Thoracic aorta (tissue), 2 donors: Measurements from ENCODE around the gene ALDH1L1. TPM values are rescaled to one million over a fixed set of nuclear protein-coding genes. Genes with fewer than 3 reads are reported as not detected.
A peak's percentile ranks its signal among the peaks of the same experiment; 100 is the strongest.

Experiments
- ATAC-seq: fragments of 150-250 bp; one replicate; pipeline ENCODE4 v1.8.0; 2017; ENCODE audit warnings: low read depth; ENCODE audit not compliant: insufficient number of reproducible peaks, low FRiP score
- DNase-seq: peaks from one replicate; pipeline ENCODE4 v3.0.0-alpha.2; 2020; ENCODE audit warnings: low spot score
- H3K27ac ChIP-seq, 2 donors: fragments of 200-600 bp; sonication (generic); 1 replicate in 1 of 2; 2 replicates in 1 of 2; pipeline ENCODE4 v1.5.1; 2016; ENCODE audit warnings: mild to moderate bottlenecking in 2 of 2, moderate library complexity in 2 of 2
- H3K27me3 ChIP-seq: fragments of 200-600 bp; sonication (generic); replicated peaks from 2 replicates; pipeline ENCODE4 v1.6.0; 2016; ENCODE audit warnings: mild to moderate bottlenecking; ENCODE audit not compliant: insufficient read depth
- H3K36me3 ChIP-seq: fragments of 200-600 bp; sonication (generic); one replicate; pipeline ENCODE4 v1.5.1; 2016
- H3K4me1 ChIP-seq, 2 donors: fragments of 200-600 bp; sonication (generic); 1 replicate in 1 of 2; 2 replicates in 1 of 2; pipeline versions ENCODE4 v1.5.1 to v1.6.0; 2016; ENCODE audit warnings: low read depth in 2 of 2, mild to moderate bottlenecking in 1 of 2; ENCODE audit not compliant: control insufficient read depth in 1 of 2
- H3K4me3 ChIP-seq: fragments of 200-600 bp; sonication (generic); 2 replicates; pipeline ENCODE4 v1.5.1; 2016; ENCODE audit warnings: mild to moderate bottlenecking
- H3K9me3 ChIP-seq: fragments of 200-600 bp; sonication (generic); 2 replicates; pipeline ENCODE4 v1.5.1; 2016
- total RNA-seq, 2 donors: library from RNA; depleted of rRNA; stranded (reverse); fragments of >200 nt; gene quantifications; one replicate each; pipeline versions ENCODE4 v1.1.0 to v1.2.3, GENCODE V29; 2016
- TF ChIP-seq, protein P1 (sequence below): fragments of 200-600 bp; sonication (generic); IDR thresholded peaks from one replicate; pipeline ENCODE4 v1.5.1; 2019; ENCODE audit warnings: antibody characterized with exemption

ALDH1L1 gene
- total RNA-seq, 2 donors from 2014 or later: 50.2 to 62.5 TPM

DNA sequence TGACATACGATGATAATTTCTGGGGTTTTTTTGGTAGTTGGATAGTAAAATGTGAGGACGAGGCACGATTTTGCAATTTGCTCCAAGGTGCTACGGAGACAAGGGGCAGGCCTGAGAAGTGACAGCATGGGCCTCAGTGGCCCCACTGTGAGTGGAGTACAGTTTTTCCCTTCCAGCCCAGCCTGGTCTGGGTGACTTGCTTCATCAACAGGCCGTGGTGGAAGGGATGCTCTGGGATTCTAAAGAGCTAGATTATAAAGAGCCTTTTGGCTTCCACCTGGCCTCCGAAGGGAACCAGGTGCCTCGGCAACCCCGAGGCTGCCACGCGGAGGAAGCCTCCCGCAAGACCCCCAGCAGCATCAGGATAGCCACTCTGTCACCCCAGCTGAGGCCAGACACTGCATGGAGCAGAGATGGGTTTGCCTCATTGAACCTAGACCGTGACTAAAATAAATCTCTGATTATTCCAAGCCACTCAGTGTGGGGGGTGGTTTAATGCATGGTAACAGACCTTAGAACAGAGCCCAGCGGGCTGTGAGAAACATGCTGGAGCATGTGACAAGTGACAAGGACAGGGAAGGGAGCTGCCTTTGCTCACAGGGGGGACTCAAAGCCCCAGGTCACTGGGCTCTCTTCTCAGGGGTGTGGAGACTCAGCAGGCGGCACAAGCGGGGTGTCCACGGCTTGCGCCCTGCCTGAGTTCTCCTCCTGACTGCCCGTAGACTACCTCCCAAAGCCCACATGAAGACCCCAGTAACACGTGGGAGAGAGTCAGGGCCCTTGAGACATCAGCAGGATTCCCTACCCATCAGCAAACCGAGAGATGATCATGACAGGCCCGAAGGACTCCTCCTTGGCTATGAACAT is 73.8 kb downstream of the ALDH1L1 start:
- Histone ChIP-seq H3K4me3 (no peak overlapping the region), H3K27ac (no peak overlapping the region), H3K27me3 (no peaks in the 10 kb centered on the region), H3K4me1 (peaks cover 12 to 25% of the 10 kb centered on the region in 2 donors), H3K36me3 (peaks cover 19% of the 10 kb centered on the region), H3K9me3 (no peaks in the 10 kb centered on the region)
- no peak for ATAC-seq
- no peak for DNase-seq
- TF ChIP-seq, protein P1, sequence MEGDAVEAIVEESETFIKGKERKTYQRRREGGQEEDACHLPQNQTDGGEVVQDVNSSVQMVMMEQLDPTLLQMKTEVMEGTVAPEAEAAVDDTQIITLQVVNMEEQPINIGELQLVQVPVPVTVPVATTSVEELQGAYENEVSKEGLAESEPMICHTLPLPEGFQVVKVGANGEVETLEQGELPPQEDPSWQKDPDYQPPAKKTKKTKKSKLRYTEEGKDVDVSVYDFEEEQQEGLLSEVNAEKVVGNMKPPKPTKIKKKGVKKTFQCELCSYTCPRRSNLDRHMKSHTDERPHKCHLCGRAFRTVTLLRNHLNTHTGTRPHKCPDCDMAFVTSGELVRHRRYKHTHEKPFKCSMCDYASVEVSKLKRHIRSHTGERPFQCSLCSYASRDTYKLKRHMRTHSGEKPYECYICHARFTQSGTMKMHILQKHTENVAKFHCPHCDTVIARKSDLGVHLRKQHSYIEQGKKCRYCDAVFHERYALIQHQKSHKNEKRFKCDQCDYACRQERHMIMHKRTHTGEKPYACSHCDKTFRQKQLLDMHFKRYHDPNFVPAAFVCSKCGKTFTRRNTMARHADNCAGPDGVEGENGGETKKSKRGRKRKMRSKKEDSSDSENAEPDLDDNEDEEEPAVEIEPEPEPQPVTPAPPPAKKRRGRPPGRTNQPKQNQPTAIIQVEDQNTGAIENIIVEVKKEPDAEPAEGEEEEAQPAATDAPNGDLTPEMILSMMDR: no peak

DNA sequence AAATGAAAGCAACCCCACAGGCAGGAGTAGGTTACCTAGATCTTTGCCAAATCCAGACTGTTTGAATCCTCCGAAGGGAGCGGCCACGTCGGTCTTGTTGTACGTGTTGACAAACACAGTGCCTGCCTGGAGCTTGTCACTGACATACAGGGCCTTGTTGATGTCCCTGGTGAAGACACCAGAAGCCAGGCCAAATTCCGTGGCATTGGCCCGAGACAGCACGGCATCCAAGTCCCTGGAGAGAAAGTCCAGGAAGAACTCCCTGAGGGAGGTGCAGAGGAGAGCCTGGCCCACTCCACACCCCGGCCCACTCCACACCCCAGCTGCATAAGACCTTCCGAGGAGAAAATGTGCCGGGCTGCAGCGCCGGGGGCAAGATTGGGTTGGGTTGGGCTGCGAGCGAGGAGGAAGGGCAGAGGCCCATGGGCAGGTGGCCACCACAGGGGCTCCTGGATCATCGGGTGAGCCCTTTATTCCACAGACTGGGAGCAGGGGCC is 74.6 kb downstream of the ALDH1L1 start:
- no peak overlapping the region for H3K27ac ChIP-seq
- peaks cover 18 to 33% of the 10 kb centered on the region in 2 donors for H3K4me1 ChIP-seq
- H3K27me3 ChIP-seq: no peaks in the 10 kb centered on the region
- no peaks in the 10 kb centered on the region for H3K9me3 ChIP-seq
- H3K36me3 ChIP-seq: peaks cover 19% of the 10 kb centered on the region
- TF ChIP-seq, protein P1: no peak
- no peak overlapping the region for H3K4me3 ChIP-seq
- ATAC-seq (no peak), DNase-seq (no peak)

DNA sequence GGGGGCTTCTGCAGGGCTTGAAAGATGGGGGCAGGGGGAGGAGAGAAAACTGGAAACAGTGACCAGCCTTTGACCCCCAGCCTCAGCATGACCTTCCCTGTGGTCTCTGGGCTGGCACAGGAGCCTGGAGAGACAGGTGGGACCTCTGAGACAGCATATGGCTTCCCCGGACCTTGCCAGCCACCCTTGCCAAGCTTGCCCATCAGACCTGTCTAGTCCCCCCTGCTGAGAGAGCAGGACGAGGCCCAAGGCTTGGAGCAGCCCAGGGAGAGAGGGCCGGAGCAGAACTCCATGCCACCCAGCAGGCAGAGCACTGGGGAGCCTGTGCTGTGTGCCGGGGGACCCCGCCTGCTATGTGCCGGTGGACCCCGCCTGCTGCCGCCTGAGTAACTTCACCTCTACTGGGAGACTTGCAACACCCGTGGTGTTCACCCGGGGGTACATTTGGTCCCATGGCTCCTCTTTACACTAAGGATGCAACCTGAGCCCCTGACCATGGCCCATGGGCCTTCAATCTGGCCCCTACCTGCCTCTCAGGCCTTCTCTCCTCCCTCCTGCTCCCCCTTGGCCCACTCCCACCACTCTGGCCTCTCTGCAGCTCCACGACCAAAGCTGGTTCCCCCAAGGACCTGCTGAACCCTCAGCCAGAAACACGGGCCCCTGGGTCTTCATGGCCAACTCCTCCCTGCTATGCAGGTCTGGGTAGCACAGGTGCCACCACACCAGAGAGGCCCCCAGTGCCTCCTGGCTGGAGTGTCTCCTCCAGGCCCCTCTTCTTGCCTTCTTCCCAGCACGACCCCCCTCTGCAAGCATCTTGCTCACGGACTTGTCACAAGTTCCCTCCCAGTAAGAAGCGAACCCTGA is 75.4 kb downstream of the ALDH1L1 start:
- Histone ChIP-seq H3K27me3 (no peaks in the 10 kb centered on the region), H3K4me1 (peaks cover 22 to 41% of the 10 kb centered on the region in 2 donors), H3K36me3 (peaks cover 19% of the 10 kb centered on the region), H3K9me3 (no peaks in the 10 kb centered on the region), H3K27ac (no peak overlapping the region), H3K4me3 (no peak overlapping the region)
- TF ChIP-seq, protein P1: no peak
- ATAC-seq: no peak
- no peak for DNase-seq

DNA sequence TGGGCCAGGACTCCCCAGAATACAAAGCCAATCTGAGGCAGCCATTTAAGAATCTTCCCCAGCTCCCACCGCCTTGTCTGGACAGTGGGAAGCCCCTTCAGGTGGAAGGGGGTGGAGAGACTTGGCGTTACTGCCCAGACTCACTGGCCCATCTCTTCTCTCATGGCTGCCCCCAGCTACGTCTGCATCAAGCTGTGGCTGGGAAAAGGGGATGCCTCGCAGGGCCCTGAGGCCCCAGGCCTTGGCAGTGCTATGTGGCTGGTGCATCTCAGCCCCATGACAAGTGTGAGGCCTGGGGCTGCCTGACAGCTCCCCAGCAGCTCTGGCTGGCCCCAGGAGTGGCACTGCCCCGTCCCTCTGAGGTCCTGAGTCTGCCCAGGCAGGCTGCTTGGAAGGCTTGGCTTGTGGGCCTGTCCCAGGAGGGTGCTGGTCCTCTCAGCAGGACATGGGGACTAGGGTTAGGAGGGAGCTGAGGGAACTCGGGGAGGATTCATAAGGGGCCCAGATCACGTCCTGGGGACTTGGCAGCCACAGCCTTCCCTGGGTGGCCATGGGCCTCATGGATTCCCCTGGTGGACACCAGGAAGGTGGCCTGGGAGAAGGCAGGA is 76.3 kb downstream of the ALDH1L1 start:
- Histone ChIP-seq H3K9me3 (no peaks in the 10 kb centered on the region), H3K36me3 (peaks cover 15% of the 10 kb centered on the region), H3K27ac (peak overlapping the region in 1 of 2 donors; percentile 98), H3K27me3 (no peaks in the 10 kb centered on the region), H3K4me1 (peaks cover 28 to 49% of the 10 kb centered on the region in 2 donors), H3K4me3 (no peak overlapping the region)
- TF ChIP-seq, protein P1: no peak
- ATAC-seq: no peak
- DNase-seq: no peak
